HEK293T (cell line): Measurements from ENCODE around the gene ITLN2.
"Not testable (repeated sequence)": the region's sequence is repeated elsewhere in the genome, so short reads cannot be mapped to it uniquely, and the experiment has no call there.

Experiments used
- CTCF ChIA-PET: fragments of 350-600 bp; formaldehyde crosslinking; extraction: SDS; loops from one replicate; lab custom pipeline; 2021; ENCODE audit warnings: antibody characterized with exemption, inconsistent platforms; lab: Yijun Ruan, JAX
- POLR2A ChIA-PET: fragments of 350-600 bp; formaldehyde crosslinking; extraction: SDS; loops from one replicate; lab custom pipeline; 2020; ENCODE audit warnings: antibody characterized with exemption, inconsistent platforms; lab: Yijun Ruan, JAX
- DNase-seq: peaks from one replicate; pipeline ENCODE4 v3.0.0; 2012; ENCODE audit warnings: mixed read lengths; ENCODE audit errors: extremely low spot score
- ARNT ChIP-seq: fragments of 450-650 bp; IDR thresholded peaks from 2 replicates; pipeline ENCODE4 v1.6.1; 2017; ENCODE audit warnings: mild to moderate bottlenecking
- BHLHE40 ChIP-seq: fragments of 450-650 bp; IDR thresholded peaks from 2 replicates; pipeline ENCODE4 v1.6.1; 2016; ENCODE audit warnings: mild to moderate bottlenecking, moderate library complexity, borderline replicate concordance
- CTBP1 ChIP-seq: fragments of 450-650 bp; IDR thresholded peaks from 2 replicates; pipeline ENCODE4 v1.6.1; 2016; ENCODE audit warnings: borderline replicate concordance
- ELF4 ChIP-seq: fragments of 450-650 bp; IDR thresholded peaks from 2 replicates; pipeline ENCODE4 v1.6.1; 2017; ENCODE audit warnings: antibody characterized with exemption
- FOXA1 ChIP-seq: fragments of 450-650 bp; IDR thresholded peaks from 2 replicates; pipeline ENCODE4 v1.6.1; 2016; ENCODE audit warnings: mild to moderate bottlenecking
- FOXK2 ChIP-seq: fragments of 450-650 bp; IDR thresholded peaks from 2 replicates; pipeline ENCODE4 v1.6.1; 2016; ENCODE audit warnings: mild to moderate bottlenecking
- FOXM1 ChIP-seq: fragments of 450-650 bp; IDR thresholded peaks from 2 replicates; pipeline ENCODE4 v1.6.1; 2017; ENCODE audit warnings: mild to moderate bottlenecking, borderline replicate concordance
- HDGF ChIP-seq: fragments of 450-650 bp; IDR thresholded peaks from 2 replicates; pipeline ENCODE4 v1.6.1; 2017; ENCODE audit warnings: antibody characterized with exemption, borderline replicate concordance
- L3MBTL2 ChIP-seq: fragments of 450-650 bp; conservative IDR thresholded peaks from 2 replicates; pipeline ENCODE4 v1.6.1; 2016; ENCODE audit warnings: mild to moderate bottlenecking
- LEF1 ChIP-seq: fragments of 450-650 bp; IDR thresholded peaks from 2 replicates; pipeline ENCODE4 v1.6.1; 2017; ENCODE audit warnings: mild to moderate bottlenecking, borderline replicate concordance
- NFRKB ChIP-seq: fragments of 450-650 bp; IDR thresholded peaks from 2 replicates; pipeline ENCODE4 v1.6.1; 2016; ENCODE audit warnings: mild to moderate bottlenecking, moderate library complexity
- SP1 ChIP-seq: fragments of 450-650 bp; IDR thresholded peaks from 2 replicates; pipeline ENCODE4 v1.6.1; 2017
- SUZ12 ChIP-seq: fragments of 450-650 bp; IDR thresholded peaks from 2 replicates; pipeline ENCODE4 v1.6.1; 2016; ENCODE audit warnings: mild to moderate bottlenecking
- TARDBP ChIP-seq: fragments of 450-650 bp; IDR thresholded peaks from 2 replicates; pipeline ENCODE4 v1.6.1; 2016
- ZNF384 ChIP-seq: fragments of 450-650 bp; IDR thresholded peaks from 2 replicates; pipeline ENCODE4 v1.6.1; 2016
- TF ChIP-seq, protein P1 (sequence below): fragments of 450-650 bp; IDR thresholded peaks from 2 replicates; pipeline ENCODE4 v1.6.1; 2016

ITLN2 gene

DNA sequence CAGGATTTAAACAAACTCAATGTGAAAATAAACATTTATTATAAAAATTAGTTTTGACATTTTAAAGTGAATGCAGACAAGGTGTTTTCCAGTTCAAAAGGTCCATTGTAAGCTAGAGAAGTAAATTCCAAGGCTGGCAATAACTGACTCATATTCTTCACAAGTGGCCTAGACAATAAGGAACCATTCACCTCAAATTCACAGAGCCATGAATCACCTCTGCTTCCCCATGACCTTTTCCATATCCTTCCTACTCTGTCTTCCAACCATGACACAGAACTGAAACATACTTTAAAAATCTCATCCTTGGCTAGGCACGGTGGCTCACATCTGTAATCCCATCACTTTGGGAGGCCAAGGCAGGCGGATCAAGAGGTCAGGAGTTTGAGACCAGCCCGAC lies 41.6 kb upstream of the ITLN2 start:
- no peak for TF ChIP-seq CTBP1
- no peak for TF ChIP-seq LEF1
- TF ChIP-seq, protein P1, sequence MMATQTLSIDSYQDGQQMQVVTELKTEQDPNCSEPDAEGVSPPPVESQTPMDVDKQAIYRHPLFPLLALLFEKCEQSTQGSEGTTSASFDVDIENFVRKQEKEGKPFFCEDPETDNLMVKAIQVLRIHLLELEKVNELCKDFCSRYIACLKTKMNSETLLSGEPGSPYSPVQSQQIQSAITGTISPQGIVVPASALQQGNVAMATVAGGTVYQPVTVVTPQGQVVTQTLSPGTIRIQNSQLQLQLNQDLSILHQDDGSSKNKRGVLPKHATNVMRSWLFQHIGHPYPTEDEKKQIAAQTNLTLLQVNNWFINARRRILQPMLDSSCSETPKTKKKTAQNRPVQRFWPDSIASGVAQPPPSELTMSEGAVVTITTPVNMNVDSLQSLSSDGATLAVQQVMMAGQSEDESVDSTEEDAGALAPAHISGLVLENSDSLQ = no peak
- TF ChIP-seq FOXM1 = no peak
- no peak for TF ChIP-seq HDGF
- no peak for TF ChIP-seq BHLHE40
- TF ChIP-seq SUZ12 = no peak
- TF ChIP-seq FOXA1 = no peak
- DNase-seq = no peak
- POLR2A ChIA-PET = no interaction called here

DNA sequence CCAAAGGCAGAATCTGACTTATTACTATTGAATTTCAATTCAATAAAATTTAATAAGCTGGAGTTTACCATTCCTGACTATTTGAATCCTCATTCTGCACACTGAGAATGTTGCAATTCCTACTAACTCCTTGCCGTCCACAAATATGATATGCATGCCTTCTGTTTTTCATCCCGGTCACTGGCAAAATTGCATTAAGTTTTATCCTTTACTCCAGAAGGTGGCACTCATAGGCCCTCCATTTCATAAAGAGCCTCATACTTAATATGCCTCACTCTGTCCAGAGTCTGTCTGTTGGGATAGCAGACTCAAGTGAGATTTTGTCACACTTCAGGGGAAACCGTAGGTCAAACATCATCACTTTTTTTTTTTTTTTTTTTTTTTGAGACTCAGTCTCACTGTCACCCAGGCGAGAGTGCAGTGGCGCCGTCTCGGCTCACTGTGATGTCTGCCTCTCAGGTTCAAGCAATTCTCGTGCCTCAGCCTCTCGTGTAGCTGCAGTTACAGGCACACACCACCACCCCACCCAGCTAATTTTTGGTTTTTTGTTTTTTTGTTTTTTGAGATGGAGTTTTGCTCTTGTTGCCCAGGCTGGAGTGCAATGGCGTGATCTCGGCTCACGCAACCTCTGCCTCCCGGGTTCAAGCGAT lies 39.1 kb upstream of the ITLN2 start:
- POLR2A ChIA-PET = no interaction called here
- CTCF ChIA-PET = no interaction called here
- TF ChIP-seq ELF4 (no peak), CTBP1 (no peak), BHLHE40 (no peak), ARNT (no peak), FOXM1 (no peak), NFRKB (no peak), SP1 (no peak), LEF1 (no peak), TARDBP (no peak), SUZ12 (no peak), FOXA1 (no peak), FOXK2 (no peak), HDGF (no peak), ZNF384 (no peak), L3MBTL2 (no peak)
- TF ChIP-seq, protein P1 = no peak
- DNase-seq = no peak

More for the DNA sequence above, 41.6 kb upstream of the ITLN2 start:
- CTCF ChIA-PET = interaction anchor here (1.9 to 2.0 kb wide), 2 partner anchors 9 to 101 kb away, joined by 4 to 9 read pairs; partner anchors contain the start of gene KLHDC9

DNA sequence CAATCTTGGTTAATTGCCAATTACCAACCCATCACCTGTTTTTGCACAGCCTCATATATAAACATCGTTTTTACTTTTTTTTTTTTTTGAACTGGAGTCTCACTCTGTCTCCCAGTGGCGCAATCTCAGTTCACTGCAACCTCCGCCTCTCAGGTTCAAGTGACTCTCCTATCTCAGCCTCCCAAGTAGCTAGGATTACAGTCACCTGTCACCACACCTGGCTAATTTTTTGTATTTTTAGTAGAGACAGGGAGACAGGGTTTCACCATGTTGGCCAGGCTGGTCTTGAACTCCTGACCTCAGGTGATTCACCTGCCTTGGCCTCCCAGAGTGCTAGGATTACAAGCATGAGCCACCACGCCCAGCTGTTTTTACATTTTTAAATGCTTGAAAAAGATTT lies 37.4 kb upstream of the ITLN2 start:
- POLR2A ChIA-PET, DNase-seq: not testable (repeated sequence)
- CTCF ChIA-PET = interaction anchor here (0.7 kb wide), 1 partner anchor 239 kb away, joined by 4 read pairs; no protein-coding TSS in a partner anchor

DNA sequence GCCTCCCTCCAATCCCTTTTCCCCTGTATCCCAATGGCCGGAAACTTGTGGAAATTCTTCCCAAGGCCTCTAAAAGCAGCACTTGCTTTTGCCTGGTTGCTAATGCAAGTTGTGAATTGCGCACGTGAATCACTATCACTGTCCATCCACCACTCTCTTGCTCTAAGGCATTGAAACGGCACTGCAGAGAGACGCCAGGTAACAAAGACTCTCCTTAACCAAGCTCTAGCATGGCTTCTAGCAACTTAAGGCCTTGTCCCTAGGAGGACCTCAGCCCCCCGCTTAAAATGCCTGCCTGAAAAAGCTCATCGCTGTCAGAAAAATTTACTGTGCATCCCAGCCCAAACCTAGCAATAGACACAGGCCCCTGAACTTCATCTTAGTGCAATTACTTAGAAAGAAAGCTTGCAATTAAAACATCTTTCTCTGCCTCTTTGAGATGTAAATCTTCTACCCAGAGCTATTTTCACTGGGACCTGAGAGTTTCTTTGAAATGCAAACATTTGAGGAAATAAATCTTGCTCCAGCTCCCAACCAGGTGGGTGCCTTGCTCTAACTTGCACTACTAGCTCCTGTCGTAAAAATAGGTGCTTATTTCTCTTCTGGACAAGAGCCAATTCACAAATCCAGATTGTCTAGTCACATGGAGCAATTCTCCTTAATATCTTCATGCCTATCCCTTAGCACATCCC lies 32.9 kb upstream of the ITLN2 start:
- ChIA-PET POLR2A (no interaction called here), CTCF (interaction anchor here (0.6 to 1.3 kb wide), 3 partner anchors 8 to 312 kb away, joined by 3 read pairs; no protein-coding TSS in a partner anchor)
- DNase-seq = no peak
- TF ChIP-seq ZNF384 = no peak
- no peak for TF ChIP-seq TARDBP
- TF ChIP-seq, protein P1 = no peak
- no peak for TF ChIP-seq FOXM1
- no peak for TF ChIP-seq HDGF
- TF ChIP-seq L3MBTL2 = no peak
- no peak for TF ChIP-seq LEF1
- no peak for TF ChIP-seq FOXK2
- TF ChIP-seq SP1 = no peak
- TF ChIP-seq ELF4 = no peak
- TF ChIP-seq SUZ12 = no peak
- TF ChIP-seq CTBP1 = no peak

DNA sequence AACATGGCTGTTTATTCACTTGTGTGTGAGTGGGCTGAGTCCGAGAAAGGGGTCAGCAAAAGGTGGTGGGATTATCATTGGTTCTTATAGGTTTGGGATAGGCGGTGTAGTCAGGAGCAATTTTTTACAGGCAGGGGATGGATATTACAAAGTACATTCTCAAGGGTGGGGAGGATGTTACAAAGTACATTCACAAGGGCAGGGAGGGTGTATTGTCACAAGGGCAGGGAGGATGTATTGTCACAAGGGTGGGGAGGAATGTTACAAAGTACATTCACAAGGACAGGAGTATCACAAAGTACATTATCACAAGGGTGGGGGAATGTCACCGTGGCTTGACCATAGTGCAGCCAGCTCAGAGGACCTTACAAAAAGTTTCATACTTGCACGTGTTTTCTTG lies 31.1 kb upstream of the ITLN2 start:
- ChIA-PET POLR2A (no interaction called here), CTCF (interaction anchor here (0.6 kb wide), 1 partner anchor 169 kb away, joined by 3 read pairs; no protein-coding TSS in a partner anchor)
- TF ChIP-seq FOXK2 (no peak), SUZ12 (no peak), L3MBTL2 (no peak), ELF4 (no peak), TARDBP (no peak), LEF1 (no peak), FOXA1 (no peak), NFRKB (no peak), ARNT (no peak), HDGF (no peak), BHLHE40 (no peak)
- TF ChIP-seq, protein P1 = no peak
- DNase-seq = no peak
